MCF 10A (cell line): ENCODE measurements around the gene PIMREG. TPM values are rescaled to one million over a fixed set of nuclear protein-coding genes. Genes with fewer than 3 reads are reported as not detected.

Source experiments
- BruUV-seq: library from RNA; stranded (reverse); fragments of 400-500 nt; replicated peaks from 2 replicates; lab custom pipeline; 2021; lab: Mats Ljungman, UMichigan
- CTCF ChIA-PET: fragments of 300-600 bp; sonication (Branson Sonifier 250); formaldehyde crosslinking; extraction: SDS; loops from one replicate; lab custom pipeline; 2021; ENCODE audit warnings: antibody characterized with exemption, inconsistent platforms; lab: Yijun Ruan, JAX
- POLR2A ChIA-PET: fragments of 300-600, 350-650 bp; sonication (Branson Sonifier 250); formaldehyde crosslinking; extraction: SDS; loops from one replicate; lab custom pipeline; 2020; ENCODE audit warnings: antibody characterized with exemption, inconsistent platforms; lab: Yijun Ruan, JAX
- DNase-seq: peaks from one replicate; pipeline ENCODE4 v3.0.0-alpha.2; 2018; ENCODE audit not compliant: unreplicated experiment
- H3K27ac Mint-ChIP-seq: one replicate; pipeline ENCODE4 v1.8.0; 2022; ENCODE audit warnings: mild to moderate bottlenecking, low read depth, mixed read lengths; ENCODE audit not compliant: unreplicated experiment
- H3K27me3 Mint-ChIP-seq: one replicate; pipeline ENCODE4 v1.8.0; 2022; ENCODE audit warnings: mixed read lengths; ENCODE audit not compliant: insufficient read depth, unreplicated experiment
- H3K36me3 Mint-ChIP-seq: one replicate; pipeline ENCODE4 v1.8.0; 2022; ENCODE audit warnings: mild to moderate bottlenecking, moderate library complexity, mixed read lengths; ENCODE audit not compliant: insufficient read depth, unreplicated experiment
- H3K4me1 Mint-ChIP-seq: one replicate; pipeline ENCODE4 v1.8.0; 2022; ENCODE audit warnings: mixed read lengths; ENCODE audit not compliant: insufficient read depth, unreplicated experiment
- H3K4me3 Mint-ChIP-seq: one replicate; pipeline ENCODE4 v1.8.0; 2022; ENCODE audit warnings: mild to moderate bottlenecking, moderate library complexity, mixed read lengths; ENCODE audit not compliant: unreplicated experiment
- H3K9me3 Mint-ChIP-seq: one replicate; pipeline ENCODE4 v1.8.0; 2022; ENCODE audit warnings: mixed read lengths; ENCODE audit not compliant: unreplicated experiment
- intact Hi-C: fragments of 100-400 bp; cut with micrococcal nuclease; formaldehyde crosslinking; loops from 2 replicates; pipeline ENCODE4 v1.14.1; 2022
- total RNA-seq: library from RNA; stranded (reverse); gene quantifications from 2 replicates; pipeline ENCODE4 v1.2.3, GENCODE V29; 2022
- TF ChIP-seq, protein P1 (sequence below): fragments of 200-600 bp; IDR thresholded peaks from one replicate; pipeline ENCODE4 v1.8.0; 2022; ENCODE audit warnings: antibody characterized with exemption, mild to moderate bottlenecking; ENCODE audit not compliant: unreplicated experiment

PIMREG gene
- total RNA-seq, 1 experiment from 2014 or later, result 21.7 TPM

DNA sequence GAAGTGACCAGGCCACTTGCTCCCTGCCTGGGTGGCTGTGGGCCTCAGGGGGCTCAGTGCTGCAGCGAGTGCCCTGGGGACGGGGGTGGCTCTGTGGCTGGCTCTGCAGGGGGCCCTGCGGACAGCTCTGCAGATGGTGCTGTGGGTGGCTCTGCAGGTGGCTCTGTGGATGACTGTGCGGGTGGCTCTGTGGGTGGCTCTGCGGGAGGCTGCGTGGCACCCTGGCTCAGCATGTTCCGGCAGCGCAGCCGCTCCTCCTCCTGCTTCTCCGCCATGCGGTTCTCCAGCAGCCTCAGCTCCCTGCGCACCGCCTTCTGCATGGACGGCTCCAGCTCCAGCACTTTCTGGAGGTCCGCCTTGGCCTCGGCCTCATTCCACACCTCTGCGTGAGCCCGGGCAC, 18.8 kb upstream of the PIMREG start:
- H3K4me1 Mint-ChIP-seq, result peaks cover 6% of the 10 kb centered on the region
- no peak for DNase-seq
- intact Hi-C loops, result no loop called here
- no peak overlapping the region for H3K27ac Mint-ChIP-seq
- H3K27me3 Mint-ChIP-seq, result no peaks in the 10 kb centered on the region
- H3K4me3 Mint-ChIP-seq, result no peak overlapping the region
- TF ChIP-seq, protein P1, sequence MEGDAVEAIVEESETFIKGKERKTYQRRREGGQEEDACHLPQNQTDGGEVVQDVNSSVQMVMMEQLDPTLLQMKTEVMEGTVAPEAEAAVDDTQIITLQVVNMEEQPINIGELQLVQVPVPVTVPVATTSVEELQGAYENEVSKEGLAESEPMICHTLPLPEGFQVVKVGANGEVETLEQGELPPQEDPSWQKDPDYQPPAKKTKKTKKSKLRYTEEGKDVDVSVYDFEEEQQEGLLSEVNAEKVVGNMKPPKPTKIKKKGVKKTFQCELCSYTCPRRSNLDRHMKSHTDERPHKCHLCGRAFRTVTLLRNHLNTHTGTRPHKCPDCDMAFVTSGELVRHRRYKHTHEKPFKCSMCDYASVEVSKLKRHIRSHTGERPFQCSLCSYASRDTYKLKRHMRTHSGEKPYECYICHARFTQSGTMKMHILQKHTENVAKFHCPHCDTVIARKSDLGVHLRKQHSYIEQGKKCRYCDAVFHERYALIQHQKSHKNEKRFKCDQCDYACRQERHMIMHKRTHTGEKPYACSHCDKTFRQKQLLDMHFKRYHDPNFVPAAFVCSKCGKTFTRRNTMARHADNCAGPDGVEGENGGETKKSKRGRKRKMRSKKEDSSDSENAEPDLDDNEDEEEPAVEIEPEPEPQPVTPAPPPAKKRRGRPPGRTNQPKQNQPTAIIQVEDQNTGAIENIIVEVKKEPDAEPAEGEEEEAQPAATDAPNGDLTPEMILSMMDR, result no peak
- BruUV-seq, result no TSS peak
- H3K9me3 Mint-ChIP-seq, result no peaks in the 10 kb centered on the region
- no peaks in the 10 kb centered on the region for H3K36me3 Mint-ChIP-seq
- CTCF ChIA-PET, result interaction anchor here (0.6 to 4.1 kb wide), 9 partner anchors 10 to 993 kb away, joined by 3 to 32 read pairs (median 5); partner anchors contain the start of genes AIPL1 and NLRP1
- POLR2A ChIA-PET, result interaction anchor here (2.9 kb wide), 1 partner anchor 841 kb away, joined by 6 read pairs; the partner anchor contains the start of gene NLRP1

DNA sequence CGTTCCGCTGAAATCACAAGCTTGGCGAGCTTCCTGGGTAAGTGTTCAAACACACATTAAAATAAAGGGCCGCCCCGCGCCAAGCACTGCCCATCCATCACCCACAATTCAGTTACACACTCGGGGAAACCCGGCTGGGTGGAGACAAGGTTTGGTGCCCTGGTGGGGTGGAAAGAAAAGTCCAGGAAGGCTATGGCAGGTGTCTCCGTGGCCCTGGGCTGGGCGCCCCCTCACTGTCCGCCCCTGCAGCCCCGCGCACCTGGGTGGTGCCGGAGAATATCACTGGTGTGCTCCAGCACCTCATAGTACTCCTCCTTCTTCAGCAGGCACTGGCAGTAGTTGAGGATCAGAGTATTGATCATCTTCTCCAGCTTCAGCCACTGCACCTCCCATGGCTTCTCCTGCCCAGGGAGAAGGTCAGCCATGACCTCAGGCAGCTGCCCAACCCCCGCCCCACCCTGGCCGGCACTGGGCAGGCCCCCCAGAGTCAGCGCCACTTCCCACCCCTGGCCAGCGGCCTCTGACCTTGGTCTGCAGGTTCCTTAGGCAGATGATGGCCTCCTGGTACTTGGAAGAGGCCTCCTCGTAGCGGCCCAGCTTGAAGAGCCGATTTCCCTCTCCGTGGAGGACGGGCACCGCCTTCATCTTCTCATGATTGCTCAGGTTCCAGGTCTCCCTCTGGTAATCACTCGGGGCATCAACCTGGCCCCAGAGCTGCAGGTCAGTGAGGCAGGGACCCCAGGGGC, 17.7 kb upstream of the PIMREG start:
- H3K36me3 Mint-ChIP-seq, result no peaks in the 10 kb centered on the region
- no peaks in the 10 kb centered on the region for H3K27me3 Mint-ChIP-seq
- ChIA-PET CTCF (interaction anchor here (0.5 to 3.2 kb wide), 6 partner anchors 8 to 1175 kb away, joined by 3 to 10 read pairs (median 5); no protein-coding TSS in a partner anchor), POLR2A (no interaction called here)
- no peak for DNase-seq
- BruUV-seq, result no TSS peak
- H3K9me3 Mint-ChIP-seq, result no peaks in the 10 kb centered on the region
- TF ChIP-seq, protein P1, result no peak
- no peak overlapping the region for H3K4me3 Mint-ChIP-seq
- intact Hi-C loops, result no loop called here
- H3K4me1 Mint-ChIP-seq, result peaks cover 6% of the 10 kb centered on the region
- no peak overlapping the region for H3K27ac Mint-ChIP-seq

DNA sequence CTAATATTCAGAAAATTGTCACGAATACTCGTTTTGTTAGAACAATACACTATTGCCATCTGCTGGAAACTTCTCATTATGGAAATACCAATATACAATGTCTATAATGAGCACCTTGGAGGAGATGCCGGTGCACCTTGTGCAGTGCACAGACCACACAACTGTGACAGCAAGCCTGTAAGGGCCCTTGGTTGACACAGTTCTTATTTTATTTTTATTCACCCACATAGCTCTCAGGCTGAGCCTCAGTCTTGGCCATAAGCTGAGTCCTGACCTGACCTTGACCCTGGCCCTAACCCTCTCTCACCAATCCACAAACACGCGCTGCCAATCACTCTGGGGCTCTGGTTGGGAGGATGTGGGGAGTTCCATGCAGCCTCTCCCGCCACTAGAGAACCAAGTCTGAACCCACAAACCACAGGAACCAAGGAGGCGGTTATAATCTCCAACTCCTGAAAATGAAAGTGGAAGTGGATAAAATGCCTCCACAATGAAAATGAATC, 16.9 kb upstream of the PIMREG start:
- no TSS peak for BruUV-seq
- TF ChIP-seq, protein P1, result peak; percentile 9
- Mint-ChIP-seq H3K4me1 (peaks cover 6% of the 10 kb centered on the region), H3K36me3 (no peaks in the 10 kb centered on the region), H3K27me3 (no peaks in the 10 kb centered on the region), H3K4me3 (no peak overlapping the region), H3K27ac (no peak overlapping the region), H3K9me3 (no peaks in the 10 kb centered on the region)
- ChIA-PET POLR2A (no interaction called here), CTCF (interaction anchor here (1.4 to 1.8 kb wide), 2 partner anchors 9 kb away, joined by 4 to 7 read pairs; no protein-coding TSS in a partner anchor)
- intact Hi-C loops, result no loop called here
- DNase-seq, result peak; percentile 7

DNA sequence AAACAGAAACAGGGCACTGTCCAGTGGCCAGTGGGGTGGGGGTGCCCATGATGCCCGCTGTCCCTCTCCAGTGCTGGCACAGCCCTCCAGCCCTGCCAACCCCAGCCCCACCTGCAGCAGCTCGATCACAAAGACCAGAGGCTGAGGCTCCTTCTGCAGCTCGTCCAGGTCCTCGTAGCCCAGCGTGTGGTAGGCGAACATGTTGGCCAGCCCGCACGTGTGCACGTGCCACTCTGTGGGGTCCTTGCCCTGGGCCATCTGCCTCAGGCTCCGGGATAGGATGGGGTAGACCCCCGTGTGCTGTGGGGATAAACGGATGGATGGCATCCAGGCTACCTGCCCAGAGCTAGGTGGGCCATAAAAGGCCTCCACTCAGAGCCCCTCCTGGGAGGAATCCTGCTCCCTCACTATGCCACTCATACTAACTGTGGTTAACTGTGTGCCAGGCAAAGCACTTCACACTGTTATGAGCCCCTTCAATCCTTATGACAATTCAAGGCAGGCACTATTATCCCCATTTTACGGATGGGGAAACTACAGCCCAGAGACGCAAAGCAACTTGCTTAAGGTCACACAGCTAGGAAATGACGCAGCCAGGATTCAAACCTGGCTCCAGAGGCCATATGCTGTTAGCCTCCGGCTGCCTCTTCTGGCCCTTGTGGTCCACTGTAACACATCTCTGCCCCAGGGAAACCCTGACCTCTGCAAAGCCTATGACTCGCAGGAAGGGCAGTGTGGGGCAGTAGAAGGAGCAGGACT, 15.9 kb upstream of the PIMREG start:
- Mint-ChIP-seq H3K4me3 (no peak overlapping the region), H3K27me3 (no peaks in the 10 kb centered on the region), H3K9me3 (no peaks in the 10 kb centered on the region), H3K4me1 (peaks cover 6% of the 10 kb centered on the region), H3K27ac (no peak overlapping the region), H3K36me3 (no peaks in the 10 kb centered on the region)
- POLR2A ChIA-PET, result no interaction called here
- CTCF ChIA-PET, result interaction anchor here (0.6 to 1.0 kb wide), 2 partner anchors 11 to 327 kb away, joined by 3 to 4 read pairs; no protein-coding TSS in a partner anchor
- BruUV-seq, result no TSS peak
- no peak for DNase-seq
- intact Hi-C loops, result no loop called here
- TF ChIP-seq, protein P1, result no peak
